IMR-90 (cell line): ENCODE measurements around the gene PRAMEF5. TPM values are rescaled to one million over a fixed set of nuclear protein-coding genes. Genes with fewer than 3 reads are reported as not detected.
"Not testable (repeated sequence)": the region's sequence is repeated elsewhere in the genome, so short reads cannot be mapped to it uniquely, and the experiment has no call there.

Source experiments
- ATAC-seq: fragments of 200-7000 bp; cut with Tn5 transposase; 2 replicates; pipeline ENCODE4 v1.9.1; 2020; ENCODE audit warnings: low read depth, mild to moderate bottlenecking, moderate library complexity
- BruUV-seq: library from RNA; stranded (reverse); fragments of 400-500 nt; replicated peaks from 2 replicates; lab custom pipeline; 2021; lab: Mats Ljungman, UMichigan
- CTCF ChIA-PET: fragments of 300-600 bp; formaldehyde crosslinking; extraction: SDS; loops from one replicate; lab custom pipeline; 2021; ENCODE audit warnings: antibody characterized with exemption; lab: Yijun Ruan, JAX
- POLR2A ChIA-PET: fragments of 300-600 bp; sonication (Branson Sonifier 250); formaldehyde crosslinking; loops from one replicate; lab custom pipeline; 2022; ENCODE audit warnings: antibody characterized with exemption; ENCODE audit not compliant: unreplicated experiment; lab: Charles Lee
- DNase-seq: peaks from one replicate; pipeline ENCODE4 v3.0.0; 2013
- H2AFZ ChIP-seq: replicated peaks from 2 replicates; pipeline ENCODE3; 2013; ENCODE audit warnings: low read length, mild to moderate bottlenecking; ENCODE audit not compliant: poor library complexity
- H2AK5ac ChIP-seq: 2 replicates; pipeline ENCODE4 v1.6.1; 2013; ENCODE audit warnings: low read depth, low read length, inconsistent platforms
- H2AK9ac ChIP-seq: replicated peaks from 2 replicates; pipeline ENCODE3; 2013; ENCODE audit warnings: mild to moderate bottlenecking, low read depth, low read length, moderate library complexity; ENCODE audit not compliant: poor library complexity
- H2BK120ac ChIP-seq: 2 replicates; pipeline ENCODE4 v1.6.1; 2013; ENCODE audit warnings: low read depth, low read length, inconsistent platforms
- H2BK15ac ChIP-seq: 3 replicates; pipeline ENCODE4 v1.6.1; 2013; ENCODE audit warnings: low read depth, low read length, inconsistent platforms
- H2BK20ac ChIP-seq: 2 replicates; pipeline ENCODE4 v1.6.1; 2013; ENCODE audit warnings: low read depth, mild to moderate bottlenecking, inconsistent platforms, low read length, moderate library complexity
- H2BK5ac ChIP-seq: 2 replicates; pipeline ENCODE4 v1.6.1; 2013; ENCODE audit warnings: mild to moderate bottlenecking, low read depth, low read length, inconsistent platforms; ENCODE audit not compliant: poor library complexity, severe bottlenecking
- H3K14ac ChIP-seq: replicated peaks from 2 replicates; pipeline ENCODE4 v1.6.1; 2013; ENCODE audit warnings: low read depth, low read length, inconsistent platforms
- H3K18ac ChIP-seq: 2 replicates; pipeline ENCODE4 v1.6.1; 2013; ENCODE audit warnings: low read depth, low read length, control low read depth
- H3K23ac ChIP-seq: 2 replicates; pipeline ENCODE4 v1.6.1; 2013; ENCODE audit warnings: low read depth, low read length, inconsistent platforms
- H3K27ac ChIP-seq: 2 replicates; pipeline ENCODE4 v1.5.1; 2013; ENCODE audit warnings: mild to moderate bottlenecking, control low read depth, low read length; ENCODE audit not compliant: insufficient read depth
- H3K27me3 ChIP-seq: 2 replicates; pipeline ENCODE4 v1.6.1; 2013; ENCODE audit warnings: low read length; ENCODE audit not compliant: control insufficient read depth, insufficient read depth
- H3K36me3 ChIP-seq: 2 replicates; pipeline ENCODE4 v1.6.1; 2013; ENCODE audit warnings: low read length, mixed read lengths; ENCODE audit not compliant: control insufficient read depth, insufficient read depth
- H3K4ac ChIP-seq: 2 replicates; pipeline ENCODE4 v1.6.1; 2013; ENCODE audit warnings: low read depth, low read length, inconsistent platforms
- H3K4me1 ChIP-seq: 2 replicates; pipeline ENCODE4 v1.6.1; 2013; ENCODE audit warnings: low read length, mixed read lengths; ENCODE audit not compliant: control insufficient read depth, insufficient read depth
- H3K4me2 ChIP-seq: 2 replicates; pipeline ENCODE4 v1.6.1; 2013; ENCODE audit warnings: low read depth, mild to moderate bottlenecking, control low read depth, low read length, moderate library complexity
- H3K4me3 ChIP-seq: 2 replicates; pipeline ENCODE4 v1.5.1; 2013; ENCODE audit warnings: low read depth, mild to moderate bottlenecking, control low read depth, low read length, moderate library complexity; ENCODE audit not compliant: insufficient read depth
- H3K56ac ChIP-seq: 2 replicates; pipeline ENCODE4 v1.6.1; 2013; ENCODE audit warnings: low read length, inconsistent platforms; ENCODE audit not compliant: insufficient read depth; ENCODE audit errors: extremely low read depth
- H3K79me1 ChIP-seq, 2 experiments: 2 replicates each; pipeline ENCODE4 v1.6.1; 2013; ENCODE audit warnings: low read length in 2 of 2, inconsistent platforms in 1 of 2, low read depth in 1 of 2
- H3K9ac ChIP-seq: 2 replicates; pipeline ENCODE4 v1.6.1; 2013; ENCODE audit warnings: low read depth, low read length, control low read depth
- H3K9me1 ChIP-seq: 2 replicates; pipeline ENCODE4 v1.6.1; 2013; ENCODE audit warnings: low read length, inconsistent platforms; ENCODE audit not compliant: insufficient read depth
- H3K9me3 ChIP-seq: 2 replicates; pipeline ENCODE4 v1.6.1; 2013; ENCODE audit warnings: low read length; ENCODE audit not compliant: control insufficient read depth, insufficient read depth
- H4K20me1 ChIP-seq: 2 replicates; pipeline ENCODE4 v1.6.1; 2013; ENCODE audit warnings: low read length, inconsistent platforms; ENCODE audit not compliant: insufficient read depth
- H4K5ac ChIP-seq: 2 replicates; pipeline ENCODE4 v1.6.1; 2013; ENCODE audit warnings: mild to moderate bottlenecking, low read depth, low read length, control low read depth
- H4K8ac ChIP-seq, 2 experiments: 2 replicates each; pipeline ENCODE4 v1.6.1; 2013; ENCODE audit warnings: low read depth in 2 of 2, low read length in 2 of 2, control low read depth in 1 of 2, inconsistent platforms in 1 of 2
- H4K91ac ChIP-seq: 2 replicates; pipeline ENCODE4 v1.6.1; 2013; ENCODE audit warnings: low read depth, low read length, inconsistent platforms; ENCODE audit not compliant: insufficient read depth
- WGBS, 2 experiments: methylation state at CpG; one replicate each; pipeline versions ENCODE4 v1.1.5 to v1.1.7; 2013; ENCODE audit warnings: missing lambda C conversion rate in 2 of 2; ENCODE audit not compliant: insufficient read length in 1 of 2; ENCODE audit errors: extremely low coverage in 2 of 2; 5-methylcytosine and 5-hydroxymethylcytosine counted together
- dilution Hi-C: fragments of 300-500 bp; cut with HindIII; formaldehyde crosslinking; loops from one replicate; pipeline ENCODE4 v1.14.3; 2018; ENCODE audit warnings: low sequenced_read_pairs; ENCODE audit not compliant: unreplicated experiment
- in situ Hi-C: fragments of 300-500 bp; cut with MboI; formaldehyde crosslinking; loops from 3 replicates; pipeline ENCODE4 v1.14.3; 2019; ENCODE audit warnings: low sequenced_read_pairs, inconsistent platforms, mixed read lengths
- intact Hi-C: fragments of 100-400 bp; cut with micrococcal nuclease; formaldehyde crosslinking; loops from 2 replicates; pipeline ENCODE4 v1.10.0; 2022
- polyA plus RNA-seq, 3 experiments: library from polyadenylated mRNA; depleted of rRNA; stranded (reverse); fragments of >200 nt; gene quantifications; 2 replicates each; pipeline ENCODE4 v1.2.3, GENCODE V29; 2012; ENCODE audit warnings: low replicate concordance in 1 of 3
- total RNA-seq: library from RNA; depleted of rRNA; stranded (reverse); fragments of >200 nt; gene quantifications from 2 replicates; pipeline ENCODE4 v1.2.3, GENCODE V29; 2012

PRAMEF5 gene
- total and polyA plus RNA-seq, 2 of the 4 experiments (the other 2 are of a cell fraction): not detected

- DNase-seq, H3K14ac ChIP-seq, H2AK5ac ChIP-seq, H3K36me3 ChIP-seq, H2AFZ ChIP-seq, H4K91ac ChIP-seq, H4K8ac ChIP-seq, H2BK20ac ChIP-seq, POLR2A ChIA-PET, H3K23ac ChIP-seq, H2AK9ac ChIP-seq, H3K79me1 ChIP-seq, H3K18ac ChIP-seq, CTCF ChIA-PET, dilution Hi-C loops, H3K27ac ChIP-seq, H2BK120ac ChIP-seq, H3K56ac ChIP-seq, H2BK15ac ChIP-seq, H3K4ac ChIP-seq, in situ Hi-C loops, H2BK5ac ChIP-seq, intact Hi-C loops, H3K27me3 ChIP-seq, H4K5ac ChIP-seq, ATAC-seq, H3K4me1 ChIP-seq, H3K9ac ChIP-seq, BruUV-seq, H3K4me2 ChIP-seq, H4K20me1 ChIP-seq, H3K4me3 ChIP-seq, H3K9me1 ChIP-seq: not testable (repeated sequence)
- H3K9me3 ChIP-seq: peaks cover 13% of the 10 kb centered on the region
- WGBS, 2 experiments: no CpG with 5 or more reads among the region's 2 CpGs
Measured at GRCh38 chr1:13230601-13231000, 23.4 kb upstream of the PRAMEF5 start.

GRCh38 chr1:13231061-13231750 is 22.8 kb upstream of the PRAMEF5 start:
- DNase-seq, H3K27me3 ChIP-seq, H4K91ac ChIP-seq, ATAC-seq, H2AFZ ChIP-seq, H3K18ac ChIP-seq, H3K9ac ChIP-seq, H3K4ac ChIP-seq, H3K14ac ChIP-seq, H2BK5ac ChIP-seq, H2BK20ac ChIP-seq, H4K20me1 ChIP-seq, H2BK120ac ChIP-seq, H3K23ac ChIP-seq, POLR2A ChIA-PET, CTCF ChIA-PET, H2AK5ac ChIP-seq, H3K27ac ChIP-seq, H4K5ac ChIP-seq, H3K79me1 ChIP-seq, H3K4me2 ChIP-seq, H4K8ac ChIP-seq, H3K36me3 ChIP-seq, BruUV-seq, H3K56ac ChIP-seq, intact Hi-C loops, H3K9me3 ChIP-seq, dilution Hi-C loops, H2BK15ac ChIP-seq, H3K4me1 ChIP-seq, H3K9me1 ChIP-seq, H2AK9ac ChIP-seq, H3K4me3 ChIP-seq, in situ Hi-C loops: not testable (repeated sequence)
- 50% methylated on average over 2 of the region's 7 CpGs; no CpG with 5 or more reads in 1 of the 2 experiments for WGBS, 2 experiments
